ENCODE results near the gene PORCN. TPM values are rescaled to one million over a fixed set of nuclear protein-coding genes. Genes with fewer than 3 reads are reported as not detected.
A peak's percentile ranks its signal among the peaks of the same experiment; 100 is the strongest.

PORCN gene
- total RNA-seq, 1 donor: 6.5 TPM

- DNase-seq (ENCODE audit: low read depth): peak; percentile 69
- TF ChIP-seq, protein P1, sequence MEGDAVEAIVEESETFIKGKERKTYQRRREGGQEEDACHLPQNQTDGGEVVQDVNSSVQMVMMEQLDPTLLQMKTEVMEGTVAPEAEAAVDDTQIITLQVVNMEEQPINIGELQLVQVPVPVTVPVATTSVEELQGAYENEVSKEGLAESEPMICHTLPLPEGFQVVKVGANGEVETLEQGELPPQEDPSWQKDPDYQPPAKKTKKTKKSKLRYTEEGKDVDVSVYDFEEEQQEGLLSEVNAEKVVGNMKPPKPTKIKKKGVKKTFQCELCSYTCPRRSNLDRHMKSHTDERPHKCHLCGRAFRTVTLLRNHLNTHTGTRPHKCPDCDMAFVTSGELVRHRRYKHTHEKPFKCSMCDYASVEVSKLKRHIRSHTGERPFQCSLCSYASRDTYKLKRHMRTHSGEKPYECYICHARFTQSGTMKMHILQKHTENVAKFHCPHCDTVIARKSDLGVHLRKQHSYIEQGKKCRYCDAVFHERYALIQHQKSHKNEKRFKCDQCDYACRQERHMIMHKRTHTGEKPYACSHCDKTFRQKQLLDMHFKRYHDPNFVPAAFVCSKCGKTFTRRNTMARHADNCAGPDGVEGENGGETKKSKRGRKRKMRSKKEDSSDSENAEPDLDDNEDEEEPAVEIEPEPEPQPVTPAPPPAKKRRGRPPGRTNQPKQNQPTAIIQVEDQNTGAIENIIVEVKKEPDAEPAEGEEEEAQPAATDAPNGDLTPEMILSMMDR (IDR thresholded peaks at IDR 0.05; ENCODE audit: insufficient read depth, low read depth, low read length): no peak
- no peak overlapping the region for H3K4me3 ChIP-seq (ENCODE audit: low read depth, low read length)
These were observed 16.4 kb upstream of the PORCN start for GRCh38 chrX:48492293-48492910.

DNA sequence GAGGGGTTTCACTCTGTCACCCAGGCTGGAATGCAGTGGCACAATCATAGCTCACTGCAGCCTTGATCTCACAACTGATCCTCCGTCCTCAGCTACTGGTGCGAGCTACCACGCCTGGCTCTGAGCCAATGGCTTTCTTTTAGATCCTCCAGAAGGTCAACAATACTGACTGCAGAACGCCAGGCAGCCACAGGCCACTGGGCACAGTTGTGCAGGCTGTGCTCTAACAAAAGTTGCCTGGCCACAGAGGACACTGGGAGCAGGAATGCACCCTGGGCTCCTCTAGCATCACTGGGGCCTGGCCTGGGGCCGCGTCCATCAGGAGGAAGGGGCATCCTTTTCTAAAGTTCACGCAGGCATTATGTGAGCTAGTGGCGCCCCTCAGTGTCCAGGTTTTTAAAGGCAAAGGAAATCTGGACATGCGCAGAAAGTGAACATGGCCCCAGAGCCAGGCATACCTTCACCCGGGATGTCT, 14.9 kb upstream of the PORCN start:
- H3K4me3 ChIP-seq (ENCODE audit: low read depth, low read length): no peak overlapping the region
- DNase-seq (ENCODE audit: low read depth): peak; percentile 63
- TF ChIP-seq, protein P1 (IDR thresholded peaks at IDR 0.05; ENCODE audit: insufficient read depth, low read depth, low read length): peak; percentile 42

GRCh38 chrX:48496660-48497059, 12.1 kb upstream of the PORCN start:
- TF ChIP-seq, protein P1 (IDR thresholded peaks at IDR 0.05; ENCODE audit: insufficient read depth, low read depth, low read length): no peak
- no peak overlapping the region for H3K4me3 ChIP-seq (ENCODE audit: low read depth, low read length)
- DNase-seq (ENCODE audit: low read depth): no peak

DNA sequence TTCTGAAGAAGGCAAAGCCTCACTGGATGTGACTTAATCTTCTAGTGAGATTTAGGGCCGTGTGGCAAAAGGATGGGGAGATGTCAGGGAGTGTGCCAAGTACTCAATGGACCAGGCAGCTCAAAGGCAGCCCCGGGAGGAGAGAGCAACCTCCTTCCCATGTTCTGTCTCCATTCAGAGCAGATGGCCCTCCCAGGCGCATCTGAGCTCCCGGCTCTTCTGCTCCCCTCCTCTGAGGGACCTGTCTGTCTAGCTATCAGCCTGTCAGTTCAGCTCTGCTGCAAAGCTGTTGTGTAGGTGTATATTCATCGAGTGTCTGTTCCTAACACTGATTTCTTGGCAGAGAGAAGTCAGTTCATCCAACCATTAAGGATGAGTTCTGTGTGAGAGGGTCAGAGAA, 10.9 kb upstream of the PORCN start:
- TF ChIP-seq, protein P1 (IDR thresholded peaks at IDR 0.05; ENCODE audit: insufficient read depth, low read depth, low read length): no peak
- H3K4me3 ChIP-seq (ENCODE audit: low read depth, low read length): no peak overlapping the region
- DNase-seq (ENCODE audit: low read depth): no peak

- TF ChIP-seq, protein P1 (IDR thresholded peaks at IDR 0.05; ENCODE audit: insufficient read depth, low read depth, low read length): no peak
- peak; percentile 35 for DNase-seq (ENCODE audit: low read depth)
- H3K4me3 ChIP-seq (ENCODE audit: low read depth, low read length): no peak overlapping the region
These were observed 10.4 kb upstream of the PORCN start for GRCh38 chrX:48498374-48498809.

DNA sequence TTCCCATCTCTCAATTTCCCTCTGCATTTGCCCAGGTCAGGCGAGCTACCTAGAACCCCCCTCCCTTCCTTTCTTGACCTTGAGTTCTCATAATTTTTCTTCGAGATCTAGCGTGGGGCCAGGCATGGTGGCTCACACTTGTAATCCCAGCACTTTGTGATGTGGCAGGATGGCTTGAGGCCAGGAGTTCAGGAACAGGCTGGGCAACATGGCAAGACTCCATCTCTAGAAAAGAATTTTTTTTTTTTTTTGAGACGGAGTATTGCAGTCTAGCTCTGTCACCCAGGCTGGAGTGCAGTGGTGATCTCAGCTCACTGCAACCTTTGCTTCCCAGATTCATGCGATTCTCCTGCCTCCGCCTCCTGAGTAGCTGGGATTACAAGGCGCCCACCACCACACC, 4.5 kb upstream of the PORCN start:
- H3K4me3 ChIP-seq (ENCODE audit: low read depth, low read length): no peak overlapping the region
- no peak for DNase-seq (ENCODE audit: low read depth)
- TF ChIP-seq, protein P1 (IDR thresholded peaks at IDR 0.05; ENCODE audit: insufficient read depth, low read depth, low read length): no peak

DNA sequence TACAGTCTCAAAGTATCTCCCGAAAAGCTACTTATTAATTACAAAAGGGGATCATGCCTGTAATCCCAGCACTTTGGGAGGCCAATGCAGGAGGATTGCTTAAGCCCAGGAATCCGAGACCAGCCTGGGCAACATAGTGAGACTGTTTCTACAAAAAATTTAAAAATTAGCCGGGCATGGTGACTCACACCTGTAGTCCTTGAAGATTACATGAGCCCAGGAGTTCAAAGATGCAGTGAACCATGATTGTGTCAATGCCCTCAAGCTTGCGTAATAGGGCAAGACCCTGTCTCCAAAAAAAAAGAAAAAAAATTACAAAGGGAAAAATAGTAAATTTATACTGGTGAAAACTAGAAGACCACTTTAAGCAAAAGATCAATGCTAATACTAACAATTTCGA, 3.3 kb upstream of the PORCN start:
- TF ChIP-seq, protein P1 (IDR thresholded peaks at IDR 0.05; ENCODE audit: insufficient read depth, low read depth, low read length): no peak
- DNase-seq (ENCODE audit: low read depth): no peak
- H3K4me3 ChIP-seq (ENCODE audit: low read depth, low read length): no peak overlapping the region
